H1 (cell line): ENCODE results near the gene GABRR3. TPM values are rescaled to one million over a fixed set of nuclear protein-coding genes. Genes with fewer than 3 reads are reported as not detected.

Experiments used
- CTCF ChIA-PET: fragments of 300-600 bp; sonication (Branson Sonifier 250); formaldehyde crosslinking; loops from one replicate; lab custom pipeline; 2021; ENCODE audit not compliant: partially characterized antibody; lab: Charles Lee
- POLR2A ChIA-PET: fragments of 300-600 bp; sonication (Branson Sonifier 250); formaldehyde crosslinking; loops from one replicate; lab custom pipeline; 2021; ENCODE audit warnings: inconsistent platforms; ENCODE audit not compliant: partially characterized antibody; lab: Charles Lee
- DNase-seq, 2 experiments: peaks; one replicate each; pipeline versions ENCODE4 v3.0.0 to v3.0.0-alpha.2; 2010 to 2022; ENCODE audit warnings: low spot score in 2 of 2, low read depth in 1 of 2, mixed read lengths in 1 of 2
- FAIRE-seq: peaks from 2 replicates; lab custom pipeline; 2011; peaks lifted over from hg19 to GRCh38; lab: Jason Lieb, UNC
- H2AFZ ChIP-seq: 2 replicates; pipeline ENCODE4 v1.8.1; 2012; ENCODE audit warnings: low read length, inconsistent platforms
- H2AK5ac ChIP-seq: 2 replicates; pipeline ENCODE4 v1.6.1; 2013; ENCODE audit warnings: low read depth, low read length
- H2BK120ac ChIP-seq: replicated peaks from 2 replicates; pipeline ENCODE3; 2013; ENCODE audit warnings: low read depth, low read length, inconsistent platforms
- H2BK12ac ChIP-seq: 2 replicates; pipeline ENCODE4 v1.6.1; 2013; ENCODE audit warnings: low read depth, low read length
- H2BK15ac ChIP-seq: 2 replicates; pipeline ENCODE4 v1.6.1; 2013; ENCODE audit warnings: low read length
- H2BK20ac ChIP-seq: 2 replicates; pipeline ENCODE4 v1.6.1; 2013; ENCODE audit warnings: low read length
- H2BK5ac ChIP-seq: 2 replicates; pipeline ENCODE4 v1.6.1; 2013; ENCODE audit warnings: low read depth, low read length
- H3K14ac ChIP-seq: 2 replicates; pipeline ENCODE4 v1.6.1; 2013; ENCODE audit warnings: inconsistent platforms; ENCODE audit not compliant: insufficient read length
- H3K18ac ChIP-seq: 2 replicates; pipeline ENCODE4 v1.6.1; 2013; ENCODE audit warnings: low read length; ENCODE audit errors: extremely low read depth
- H3K23ac ChIP-seq: 2 replicates; pipeline ENCODE4 v1.6.1; 2013; ENCODE audit warnings: inconsistent platforms; ENCODE audit not compliant: insufficient read length
- H3K23me2 ChIP-seq: 2 replicates; pipeline ENCODE4 v1.6.1; 2013; ENCODE audit warnings: low read depth, low read length
- H3K27ac ChIP-seq: 2 replicates; pipeline ENCODE4 v1.6.1; 2011; ENCODE audit warnings: low read depth, low read length, inconsistent platforms
- H3K27me3 ChIP-seq, 4 experiments: replicated peaks in 1 of 4; 1 replicate in 1 of 4; 2 replicates in 3 of 4; pipeline versions ENCODE4 v1.6.1 to v1.8.1; 2011 to 2013; ENCODE audit warnings: low read length in 3 of 4, mild to moderate bottlenecking in 3 of 4, inconsistent platforms in 2 of 4, mixed read lengths in 2 of 4, moderate library complexity in 1 of 4; ENCODE audit not compliant: control insufficient read depth in 3 of 4, insufficient read depth in 3 of 4; ENCODE audit errors: extremely low read depth in 1 of 4
- H3K36me3 ChIP-seq, 4 experiments: 2 replicates each; pipeline versions ENCODE4 v1.6.1 to v1.8.1; 2011 to 2013; ENCODE audit warnings: mild to moderate bottlenecking in 4 of 4, low read length in 3 of 4, moderate library complexity in 2 of 4, control low read depth in 1 of 4, inconsistent platforms in 1 of 4; ENCODE audit not compliant: insufficient read depth in 4 of 4, control insufficient read depth in 2 of 4
- H3K4ac ChIP-seq: replicated peaks from 2 replicates; pipeline ENCODE3; 2013; ENCODE audit warnings: low read length, low read depth, mixed read lengths, inconsistent platforms; ENCODE audit not compliant: insufficient read length
- H3K4me1 ChIP-seq, 4 experiments: replicated peaks in 1 of 4; 1 replicate in 1 of 4; 2 replicates in 3 of 4; pipeline versions ENCODE4 v1.6.1 to v1.8.1; 2011 to 2013; ENCODE audit warnings: low read length in 3 of 4, inconsistent platforms in 2 of 4, mixed read lengths in 1 of 4; ENCODE audit not compliant: insufficient read depth in 4 of 4, control insufficient read depth in 3 of 4
- H3K4me2 ChIP-seq, 2 experiments: 2 replicates each; pipeline versions ENCODE4 v1.6.1 to v1.8.1; 2011 to 2013; ENCODE audit warnings: low read depth in 2 of 2, low read length in 2 of 2, control low read depth in 1 of 2, inconsistent platforms in 1 of 2, mild to moderate bottlenecking in 1 of 2; ENCODE audit not compliant: insufficient read depth in 1 of 2
- H3K4me3 ChIP-seq, 4 experiments: fragments of 200-600, 300-600 bp in 1 of 4; sonication (generic), shearing (Covaris generic), sonication (Bioruptor Twin) in 1 of 4; 2 replicates each; pipeline versions ENCODE4 v1.5.1 to v1.8.1; 2011 to 2016; ENCODE audit warnings: low read length in 4 of 4, low read depth in 3 of 4, control low read depth in 2 of 4, inconsistent platforms in 2 of 4, mild to moderate bottlenecking in 2 of 4, mixed read lengths in 1 of 4, moderate library complexity in 1 of 4; ENCODE audit not compliant: insufficient read depth in 2 of 4; ENCODE audit errors: extremely low read depth in 1 of 4
- H3K56ac ChIP-seq: replicated peaks from 2 replicates; pipeline ENCODE3; 2013; ENCODE audit warnings: low read depth, mild to moderate bottlenecking, mixed read lengths, low read length, inconsistent platforms; ENCODE audit not compliant: insufficient read length
- H3K79me1 ChIP-seq: 2 replicates; pipeline ENCODE4 v1.6.1; 2013; ENCODE audit warnings: low read depth, low read length, control low read depth
- H3K79me2 ChIP-seq, 2 experiments: 2 replicates each; pipeline versions ENCODE4 v1.6.1 to v1.8.1; 2012 to 2013; ENCODE audit warnings: low read length in 2 of 2, mild to moderate bottlenecking in 2 of 2, inconsistent platforms in 1 of 2; ENCODE audit not compliant: insufficient read depth in 2 of 2, control insufficient read depth in 1 of 2
- H3K9ac ChIP-seq, 4 experiments: replicated peaks in 1 of 4; 1 replicate in 1 of 4; 2 replicates in 3 of 4; pipeline versions ENCODE4 v1.6.1 to v1.8.1; 2011 to 2013; ENCODE audit warnings: low read depth in 3 of 4, low read length in 3 of 4, control low read depth in 2 of 4, mild to moderate bottlenecking in 2 of 4, moderate library complexity in 2 of 4, inconsistent platforms in 1 of 4; ENCODE audit errors: extremely low read depth in 1 of 4
- H3K9me3 ChIP-seq, 2 experiments: 2 replicates each; pipeline versions ENCODE4 v1.6.1 to v1.8.1; 2012 to 2013; ENCODE audit warnings: mild to moderate bottlenecking in 2 of 2, moderate library complexity in 2 of 2, control low read depth in 1 of 2, inconsistent platforms in 1 of 2, low read depth in 1 of 2, low read length in 1 of 2, mixed read lengths in 1 of 2; ENCODE audit not compliant: insufficient read depth in 2 of 2
- H4K20me1 ChIP-seq, 2 experiments: replicated peaks in 1 of 2; 2 replicates each; pipeline versions ENCODE3 to v1.8.1; 2011 to 2013; ENCODE audit warnings: inconsistent platforms in 2 of 2, low read length in 2 of 2, mild to moderate bottlenecking in 1 of 2; ENCODE audit not compliant: insufficient read depth in 2 of 2, control insufficient read depth in 1 of 2
- H4K5ac ChIP-seq: 2 replicates; pipeline ENCODE4 v1.6.1; 2013; ENCODE audit warnings: low read length, low read depth, mixed read lengths, inconsistent platforms; ENCODE audit not compliant: insufficient read length
- H4K8ac ChIP-seq: 2 replicates; pipeline ENCODE4 v1.8.0; 2013; ENCODE audit warnings: mild to moderate bottlenecking, moderate library complexity, low read length, inconsistent platforms; ENCODE audit not compliant: insufficient read depth; ENCODE audit errors: extremely low read depth
- H4K91ac ChIP-seq: replicated peaks from 2 replicates; pipeline ENCODE3; 2013; ENCODE audit warnings: low read length, mixed read lengths, inconsistent platforms; ENCODE audit not compliant: insufficient read length
- BACH1 ChIP-seq: IDR thresholded peaks from 2 replicates; pipeline ENCODE4 v1.6.1; 2012; ENCODE audit warnings: low read length, improper control_type of control experiment
- WGBS, 2 experiments: shearing (Covaris generic) in 1 of 2; methylation state at CpG; one replicate each; pipeline versions ENCODE4 v1.1.6 to v1.1.7; 2013 to 2015; ENCODE audit warnings: low lambda C conversion rate in 2 of 2, mixed read lengths in 2 of 2, inconsistent platforms in 1 of 2, low coverage in 1 of 2, missing lambda C conversion rate in 1 of 2; ENCODE audit not compliant: insufficient replicate concordance in 2 of 2, insufficient coverage in 1 of 2, insufficient read length in 1 of 2; ENCODE audit errors: extremely low coverage in 1 of 2, missing lambda C conversion rate in 1 of 2; 5-methylcytosine and 5-hydroxymethylcytosine counted together
- polyA plus RNA-seq, 7 experiments: library from polyadenylated mRNA; depleted of rRNA in 3 of 7; stranded (reverse) in 5 of 7; unstranded in 2 of 7; fragments of >200 nt in 5 of 7; fragments of 200-250 nt in 2 of 7; gene quantifications; 1 replicate in 5 of 7; 2 replicates in 1 of 7; 4 replicates in 1 of 7; pipeline versions ENCODE4 v1.2.1 to v1.2.3, GENCODE V29; 2011 to 2013; ENCODE audit warnings: missing spikeins in 2 of 7, mixed read lengths in 2 of 7
- total RNA-seq: library from RNA; stranded (reverse); fragmentation: NEBNext Ultra II Directional; extraction: Animal tissue kit (Norgen Biotek cat#: 25700); gene quantifications from 2 replicates; pipeline ENCODE4 v1.2.1, GENCODE V29; 2021

GABRR3 gene
- total and polyA plus RNA-seq, 2 of the 8 experiments (the other 6 are each of a cell fraction or from before 2014, with no cell fraction given), result not detected

DNA sequence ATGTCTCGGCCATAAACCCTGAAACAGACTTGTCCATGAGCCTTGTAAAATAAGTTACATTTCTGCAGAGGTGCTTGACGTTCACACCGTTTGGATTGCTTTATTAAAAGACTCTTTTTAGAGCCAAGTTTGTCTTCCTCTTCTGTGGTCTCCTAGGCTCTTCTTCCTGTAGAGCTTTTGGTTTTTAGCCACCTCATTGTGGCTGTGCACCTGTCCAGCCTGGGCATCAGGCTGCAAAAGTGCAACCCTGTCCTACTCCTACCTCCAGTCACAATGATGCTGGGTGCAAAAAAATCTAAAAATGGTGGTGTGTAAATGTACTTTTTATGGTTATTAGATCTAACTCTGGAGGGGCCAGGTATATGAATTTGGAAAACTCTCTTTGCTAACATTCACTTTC is 60.1 kb downstream of the GABRR3 start:
- FAIRE-seq (no peak), DNase-seq (no peak)
- Histone ChIP-seq H2BK20ac (no peak overlapping the region), H2BK15ac (no peak overlapping the region), H3K4me3 (no peak overlapping the region), H3K79me2 (no peaks in the 10 kb centered on the region), H4K20me1 (no peaks in the 10 kb centered on the region), H3K9me3 (no peaks in the 10 kb centered on the region), H3K18ac (no peak overlapping the region), H3K23ac (no peak overlapping the region), H3K27ac (no peak overlapping the region), H3K14ac (no peak overlapping the region), H4K91ac (no peak overlapping the region), H4K5ac (no peak overlapping the region), H3K4me2 (no peak overlapping the region), H4K8ac (no peak overlapping the region), H3K9ac (no peak overlapping the region), H3K4me1 (peaks cover 0 to 5% (median 0%) of the 10 kb centered on the region in 4 experiments; a peak in 2 of 7 replicates), H3K4ac (no peak overlapping the region), H3K27me3 (no peaks in the 10 kb centered on the region), H2BK5ac (no peak overlapping the region), H3K79me1 (no peaks in the 10 kb centered on the region), H2AK5ac (no peak overlapping the region), H3K56ac (no peak overlapping the region), H3K23me2 (peaks cover 4% of the 10 kb centered on the region), H2AFZ (no peak overlapping the region), H2BK120ac (no peak overlapping the region), H2BK12ac (no peak overlapping the region), H3K36me3 (no peaks in the 10 kb centered on the region)
- ChIA-PET POLR2A (no interaction called here), CTCF (interaction anchor here (0.6 to 1.8 kb wide), 4 partner anchors 10 to 147 kb away, joined by 3 to 9 read pairs (median 3); no protein-coding TSS in a partner anchor)
- no peak for TF ChIP-seq BACH1
- 90% methylated on average over 3 of the region's 3 CpGs; no CpG with 5 or more reads in 1 of the 2 experiments for WGBS, 2 experiments
